HepG2 (cell line): ENCODE data around the gene IL1RL2. TPM values are rescaled to one million over a fixed set of nuclear protein-coding genes. Genes with fewer than 3 reads are reported as not detected.

Source experiments
- ATAC-seq: fragments of 200-7000 bp; cut with Tn5 transposase; 3 replicates; pipeline ENCODE4 v1.9.1; 2020; ENCODE audit warnings: mild to moderate bottlenecking, moderate library complexity
- BruUV-seq: library from RNA; stranded (reverse); fragments of 400-500 nt; replicated peaks from 2 replicates; lab custom pipeline; 2021; lab: Mats Ljungman, UMichigan
- CTCF ChIA-PET: fragments of 300-600 bp; formaldehyde crosslinking; extraction: SDS; loops from one replicate; lab custom pipeline; 2021; ENCODE audit warnings: low total read pairs, inconsistent platforms, low intra/inter-chr PET ratio; lab: Yijun Ruan, JAX
- POLR2A ChIA-PET: fragments of 350-600 bp; sonication (Branson Sonifier 250); formaldehyde crosslinking; loops from one replicate; lab custom pipeline; 2020; ENCODE audit warnings: antibody characterized with exemption, inconsistent platforms; lab: Yijun Ruan, JAX
- DNase-seq: peaks from one replicate; pipeline ENCODE4 v3.0.0-alpha.2; 2015; ENCODE audit warnings: low spot score
- FAIRE-seq: peaks from 3 replicates; lab custom pipeline; 2011; peaks lifted over from hg19 to GRCh38; lab: Jason Lieb, UNC
- H2AFZ ChIP-seq: one replicate; pipeline ENCODE4 v1.6.1; 2011; ENCODE audit warnings: low read length, inconsistent platforms
- H3K27ac ChIP-seq: fragments of 300-600 bp; 3 replicates; pipeline ENCODE4 v1.8.0; 2011; ENCODE audit warnings: mixed run types, mild to moderate bottlenecking, mixed read lengths, low read length, inconsistent platforms; ENCODE audit not compliant: insufficient read depth; ENCODE audit errors: extremely low read length
- H3K27me3 ChIP-seq, 2 experiments: fragments of 200-600 bp in 1 of 2; 2 replicates in 1 of 2; 3 replicates in 1 of 2; pipeline versions ENCODE4 v1.6.0 to v1.8.0; 2011; ENCODE audit warnings: low read length in 2 of 2, mild to moderate bottlenecking in 2 of 2, moderate library complexity in 2 of 2, inconsistent platforms in 1 of 2; ENCODE audit not compliant: insufficient read depth in 2 of 2, control insufficient read depth in 1 of 2
- H3K36me3 ChIP-seq, 2 experiments: fragments of 200-600 bp in 1 of 2; replicated peaks in 1 of 2; 2 replicates in 1 of 2; 3 replicates in 1 of 2; pipeline versions ENCODE4 v1.5.1 to v1.8.0; 2011; ENCODE audit warnings: low read length in 2 of 2, inconsistent platforms in 1 of 2; ENCODE audit not compliant: insufficient read depth in 2 of 2, control insufficient read depth in 1 of 2
- H3K4me1 ChIP-seq: 2 replicates; pipeline ENCODE4 v1.5.1; 2012; ENCODE audit warnings: low read length, inconsistent platforms; ENCODE audit not compliant: insufficient read depth
- H3K4me2 ChIP-seq: 2 replicates; pipeline ENCODE4 v1.6.0; 2011; ENCODE audit warnings: low read depth, low read length, inconsistent platforms
- H3K4me3 ChIP-seq, 3 experiments: fragments of 200-600 bp in 1 of 3; sonication (generic), shearing (Covaris generic) in 1 of 3; replicated peaks in 1 of 3; 2 replicates each; pipeline ENCODE4 v1.5.1; 2011 to 2016; ENCODE audit warnings: low read length in 3 of 3, inconsistent platforms in 2 of 3, low read depth in 2 of 3, mild to moderate bottlenecking in 2 of 3, control low read depth in 1 of 3, mixed read lengths in 1 of 3; ENCODE audit not compliant: insufficient read depth in 1 of 3
- H3K79me2 ChIP-seq: one replicate; pipeline ENCODE4 v1.6.1; 2011; ENCODE audit warnings: low read length, inconsistent platforms; ENCODE audit not compliant: insufficient read depth
- H3K9ac ChIP-seq: 2 replicates; pipeline ENCODE4 v1.6.0; 2011; ENCODE audit warnings: mild to moderate bottlenecking, low read depth, low read length, inconsistent platforms; ENCODE audit not compliant: insufficient read depth
- H3K9me3 ChIP-seq: 2 replicates; pipeline ENCODE4 v1.5.1; 2012; ENCODE audit warnings: mild to moderate bottlenecking, low read length
- H4K20me1 ChIP-seq: 2 replicates; pipeline ENCODE4 v1.6.0; 2011; ENCODE audit warnings: inconsistent platforms, mild to moderate bottlenecking, low read length, moderate library complexity; ENCODE audit not compliant: insufficient read depth
- AGO2 ChIP-seq: fragments of 200-400 bp; formaldehyde crosslinking; optimal IDR thresholded peaks from 2 replicates; pipeline ENCODE3; 2017; ENCODE audit warnings: mild to moderate bottlenecking, low read depth, low read length, moderate library complexity
- ARID2 ChIP-seq: sonication (generic); formaldehyde crosslinking; IDR thresholded peaks from 2 replicates; pipeline ENCODE4 v1.8.1; 2022; ENCODE audit warnings: mild to moderate bottlenecking, missing genetic modification reagents, borderline replicate concordance
- ARID4A ChIP-seq: sonication (generic); formaldehyde crosslinking; IDR thresholded peaks from 2 replicates; pipeline ENCODE4 v1.5.0; 2020; ENCODE audit warnings: mild to moderate bottlenecking, missing genetic modification reagents, borderline replicate concordance
- ASH2L ChIP-seq: fragments of 300-600, 200-600 bp; sonication (generic); IDR thresholded peaks from 2 replicates; pipeline ENCODE4 v1.7.0; 2017; ENCODE audit warnings: low read depth, mild to moderate bottlenecking, moderate library complexity, mixed read lengths, low read length; ENCODE audit not compliant: insufficient read length
- HINFP ChIP-seq: sonication (generic); formaldehyde crosslinking; IDR thresholded peaks from 2 replicates; pipeline ENCODE4 v1.4.0; 2020; ENCODE audit warnings: low read depth, mild to moderate bottlenecking, missing genetic modification reagents
- HMGA1 ChIP-seq: sonication (generic); formaldehyde crosslinking; conservative IDR thresholded peaks from 2 replicates; pipeline ENCODE4 v1.4.0; 2020; ENCODE audit warnings: missing genetic modification reagents
- ISL2 ChIP-seq: sonication (generic); formaldehyde crosslinking; IDR thresholded peaks from 2 replicates; pipeline ENCODE4 v1.5.0; 2020; ENCODE audit warnings: missing genetic modification reagents
- KLF9 ChIP-seq: IDR thresholded peaks from 2 replicates; pipeline ENCODE4 v1.6.1; 2016; ENCODE audit warnings: low read depth
- MATR3 ChIP-seq: sonication (generic); formaldehyde crosslinking; IDR thresholded peaks from 2 replicates; pipeline ENCODE4 v1.4.0; 2020; ENCODE audit warnings: missing genetic modification reagents
- MTERF4 ChIP-seq: sonication (generic); formaldehyde crosslinking; IDR thresholded peaks from 2 replicates; pipeline ENCODE4 v1.8.0; 2023; ENCODE audit warnings: mild to moderate bottlenecking, missing genetic modification reagents
- NCOA1 ChIP-seq: sonication (generic); formaldehyde crosslinking; IDR thresholded peaks from 2 replicates; pipeline ENCODE4 v1.9.0; 2021; ENCODE audit warnings: missing genetic modification reagents
- NFE2L1 ChIP-seq: sonication (generic); formaldehyde crosslinking; IDR thresholded peaks from 2 replicates; pipeline ENCODE4 v1.4.0; 2020; ENCODE audit warnings: missing genetic modification reagents, mild to moderate bottlenecking, borderline replicate concordance
- TIGD3 ChIP-seq: sonication (generic); formaldehyde crosslinking; IDR thresholded peaks from 2 replicates; pipeline ENCODE4 v1.5.1; 2020; ENCODE audit warnings: mild to moderate bottlenecking, missing genetic modification reagents, borderline replicate concordance
- ZNF160 ChIP-seq: sonication (generic); formaldehyde crosslinking; IDR thresholded peaks from 2 replicates; pipeline ENCODE4 v1.8.0; 2022; ENCODE audit warnings: mild to moderate bottlenecking, inconsistent platforms, missing genetic modification reagents
- ZNF20 ChIP-seq: sonication (generic); formaldehyde crosslinking; IDR thresholded peaks from 2 replicates; pipeline ENCODE4 v1.4.0; 2020; ENCODE audit warnings: mild to moderate bottlenecking, moderate library complexity, missing genetic modification reagents
- ZNF484 ChIP-seq: sonication (generic); formaldehyde crosslinking; IDR thresholded peaks from 2 replicates; pipeline ENCODE4 v1.5.1; 2020; ENCODE audit warnings: mild to moderate bottlenecking, low read depth, missing genetic modification reagents, borderline replicate concordance
- ZNF83 ChIP-seq: sonication (generic); formaldehyde crosslinking; IDR thresholded peaks from 2 replicates; pipeline ENCODE4 v1.4.0; 2020; ENCODE audit warnings: missing genetic modification reagents, mild to moderate bottlenecking, borderline replicate concordance
- WGBS: methylation state at CpG from one replicate; pipeline ENCODE4 v1.1.6; 2017; ENCODE audit warnings: low lambda C conversion rate; 5-methylcytosine and 5-hydroxymethylcytosine counted together
- in situ Hi-C: cut with HindIII; loops from 2 replicates; pipeline ENCODE4 v1.10.0; 2017; ENCODE audit warnings: low pct_unique_long_range_greater_than_20kb; ENCODE audit not compliant: extremely low pct_ligation_motif_present
- intact Hi-C: fragments of 100-400 bp; cut with micrococcal nuclease; formaldehyde crosslinking; loops from one replicate; pipeline ENCODE4 v1.10.0; 2022; ENCODE audit not compliant: unreplicated experiment
- polyA plus RNA-seq, 8 experiments: library from polyadenylated mRNA; depleted of rRNA in 3 of 8; stranded (reverse) in 7 of 8; unstranded in 1 of 8; fragments of >200 nt; fragmentation: Illumina TruSeq in 4 of 8; extraction: Trizol in 4 of 8; gene quantifications; 2 replicates each; pipeline versions ENCODE4 v1.2.1 to v1.2.3, GENCODE V29; 2011 to 2016; ENCODE audit warnings: low read depth in 4 of 8, missing spikeins in 1 of 8, mixed read lengths in 1 of 8; ENCODE audit not compliant: insufficient read depth in 1 of 8
- total RNA-seq, 5 experiments: library from RNA; depleted of rRNA; stranded (reverse); fragments of >200 nt; fragmentation: Illumina TruSeq; extraction: Trizol; gene quantifications; 2 replicates each; pipeline ENCODE4 v1.2.3, GENCODE V29; 2016; ENCODE audit warnings: low read depth in 1 of 5

IL1RL2 gene
- total and polyA plus RNA-seq, 2 of the 13 experiments (the other 11 are each of a cell fraction or from before 2014, with no cell fraction given) = 0.03 TPM; not detected in 1

- H3K27ac ChIP-seq = no peak overlapping the region
- peaks cover 18 to 77% of the 10 kb centered on the region in 2 experiments for H3K36me3 ChIP-seq
- intact Hi-C loops = no loop called here
- ChIA-PET CTCF (no interaction called here), POLR2A (no interaction called here)
- FAIRE-seq (no peak), DNase-seq (no peak), ATAC-seq (no peak)
- H2AFZ ChIP-seq = no peak overlapping the region
- no peak overlapping the region for H3K9ac ChIP-seq
- no peak overlapping the region for H3K4me3 ChIP-seq
- peak overlapping the region; percentile 12; the same call in 1 of the 2 replicates for H3K4me2 ChIP-seq
- H3K27me3 ChIP-seq = no peaks in the 10 kb centered on the region
- in situ Hi-C loops = no loop called here
- WGBS = 62% methylated on average over 2 of the region's 2 CpGs
- H3K9me3 ChIP-seq = peaks cover 4% of the 10 kb centered on the region; the same call in 1 of the 2 replicates
- no peaks in the 10 kb centered on the region for H4K20me1 ChIP-seq
- H3K4me1 ChIP-seq = peaks cover 95% of the 10 kb centered on the region
- BruUV-seq = no TSS peak
- peaks cover 87% of the 10 kb centered on the region for H3K79me2 ChIP-seq
- TF ChIP-seq ARID4A (CRISPR knock-in tag) = 0 out of 2 replicates have a peak, but pooled peaks have one; percentile 8
- no peak for TF ChIP-seq TIGD3
- TF ChIP-seq ZNF160 (CRISPR knock-in tag) = no peak
- no peak for TF ChIP-seq ISL2 (CRISPR knock-in tag)
- TF ChIP-seq ZNF83 = no peak
- TF ChIP-seq HINFP (CRISPR knock-in tag) = 0 out of 2 replicates have a peak, but pooled peaks have one; percentile 27
- TF ChIP-seq HMGA1 = no peak
- no peak for TF ChIP-seq KLF9 (CRISPR knock-in tag)
- no peak for TF ChIP-seq ARID2
- no peak for TF ChIP-seq MATR3 (CRISPR knock-in tag)
- no peak for TF ChIP-seq ASH2L
- 0 out of 2 replicates have a peak, but pooled peaks have one; percentile 56 for TF ChIP-seq NCOA1 (CRISPR knock-in tag)
- 0 out of 2 replicates have a peak, but pooled peaks have one; percentile 21 for TF ChIP-seq NFE2L1 (CRISPR knock-in tag)
- TF ChIP-seq MTERF4 = no peak
- no peak for TF ChIP-seq ZNF484 (CRISPR knock-in tag)
- no peak for TF ChIP-seq ZNF20 (CRISPR knock-in tag)
- TF ChIP-seq AGO2 = no peak
Measured at GRCh38 chr2:102149243-102149642, 37.6 kb upstream of the IL1RL2 start.
